Measurements from ENCODE around the gene STK32C.

STK32C gene

GRCh38 chr10:132226586-132227405, 81.0 kb downstream of the STK32C start:
- TF ChIP-seq SPI1 (IDR thresholded peaks at IDR 0.05; ENCODE audit: borderline replicate concordance, low read depth) (no peak), GABPA (IDR thresholded peaks at IDR 0.05; ENCODE audit: low read depth) (no peak), POLR2AphosphoS5 (IDR thresholded peaks at IDR 0.05; ENCODE audit: low read depth) (no peak), CTCF (IDR thresholded peaks at IDR 0.05; ENCODE audit: insufficient read depth, low read length) (no peak), REST (IDR thresholded peaks at IDR 0.05; ENCODE audit: insufficient replicate concordance, low read depth) (no peak)
- no peak overlapping the region for H3K4me3 ChIP-seq (replicated peaks; ENCODE audit: insufficient read depth, low read length)
- no peak for DNase-seq (ENCODE audit: low read depth in 1 of 2, low spot score in 1 of 2)
- H3K27me3 ChIP-seq (ENCODE audit: insufficient read depth, poor library complexity, severe bottlenecking) = peaks cover 3% of the 10 kb centered on the region
- no peak overlapping the region for H3K27ac ChIP-seq (replicated peaks)

GRCh38 chr10:132225849-132226205, 81.9 kb downstream of the STK32C start:
- TF ChIP-seq POLR2AphosphoS5 (IDR thresholded peaks at IDR 0.05; ENCODE audit: low read depth) = no peak
- no peak for TF ChIP-seq CTCF (IDR thresholded peaks at IDR 0.05; ENCODE audit: insufficient read depth, low read length)
- no peak for TF ChIP-seq GABPA (IDR thresholded peaks at IDR 0.05; ENCODE audit: low read depth)
- no peak for TF ChIP-seq SPI1 (IDR thresholded peaks at IDR 0.05; ENCODE audit: borderline replicate concordance, low read depth)
- TF ChIP-seq REST (IDR thresholded peaks at IDR 0.05; ENCODE audit: insufficient replicate concordance, low read depth) = no peak
- no peaks in the 10 kb centered on the region for H3K27me3 ChIP-seq (ENCODE audit: insufficient read depth, poor library complexity, severe bottlenecking)
- no peak for DNase-seq (ENCODE audit: low read depth in 1 of 2, low spot score in 1 of 2)
- no peak overlapping the region for H3K27ac ChIP-seq (replicated peaks)
- H3K4me3 ChIP-seq (replicated peaks; ENCODE audit: insufficient read depth, low read length) = no peak overlapping the region

GRCh38 chr10:132225073-132225848, 82.5 kb downstream of the STK32C start:
- Histone ChIP-seq H3K4me3 (replicated peaks; ENCODE audit: insufficient read depth, low read length) (no peak overlapping the region), H3K27ac (replicated peaks) (no peak overlapping the region), H3K27me3 (ENCODE audit: insufficient read depth, poor library complexity, severe bottlenecking) (no peaks in the 10 kb centered on the region)
- no peak for TF ChIP-seq SPI1 (IDR thresholded peaks at IDR 0.05; ENCODE audit: borderline replicate concordance, low read depth)
- TF ChIP-seq REST (IDR thresholded peaks at IDR 0.05; ENCODE audit: insufficient replicate concordance, low read depth) = no peak
- no peak for TF ChIP-seq POLR2AphosphoS5 (IDR thresholded peaks at IDR 0.05; ENCODE audit: low read depth)
- TF ChIP-seq CTCF (IDR thresholded peaks at IDR 0.05; ENCODE audit: insufficient read depth, low read length) = no peak
- TF ChIP-seq GABPA (IDR thresholded peaks at IDR 0.05; ENCODE audit: low read depth) = no peak
- DNase-seq (ENCODE audit: low read depth in 1 of 2, low spot score in 1 of 2) = no peak
